ENCODE results near the gene SEC31B. TPM values are rescaled to one million over a fixed set of nuclear protein-coding genes. Genes with fewer than 3 reads are reported as not detected.
A peak's percentile ranks its signal among the peaks of the same experiment; 100 is the strongest.

Gene SEC31B
- total and polyA plus RNA-seq, 2 experiments from 2014 or later, result 2.9 to 6.7 TPM

- TF ChIP-seq REST (IDR thresholded peaks at IDR 0.05; ENCODE audit: unreplicated experiment), result no peak
These were observed 70.7 kb downstream of the SEC31B start (continued) for GRCh38 chr10:100448951-100449350.

- no peak overlapping the region for H3K27ac ChIP-seq (ENCODE audit: low read depth)
- TF ChIP-seq NANOG (IDR thresholded peaks at IDR 0.05; ENCODE audit: borderline replicate concordance), result no peak
- no peaks in the 10 kb centered on the region for H3K4me1 ChIP-seq (ENCODE audit: insufficient read depth)
- Mint-ChIP-seq H3K4me1 (no peaks in the 10 kb centered on the region), H3K4me3 (no peak overlapping the region), H3K36me3 (ENCODE audit: low read depth) (no peaks in the 10 kb centered on the region), H3K27me3 (ENCODE audit: insufficient read depth, low read depth, poor library complexity) (peaks cover 3% of the 10 kb centered on the region), H3K27ac (no peak overlapping the region), H3K9me3 (peaks cover 4% of the 10 kb centered on the region; the same call in 1 of the 3 replicates)
- H3F3A ChIP-seq (replicated peaks; ENCODE audit: low read depth), result no peaks in the 10 kb centered on the region
- H3K9me2 ChIP-seq (ENCODE audit: insufficient read depth), result no peaks in the 10 kb centered on the region
- no peak overlapping the region for H2AFZ ChIP-seq
- H3K4me3 ChIP-seq, result no peak overlapping the region
- H3K36me3 ChIP-seq (ENCODE audit: insufficient read depth), result no peaks in the 10 kb centered on the region
- ATAC-seq (no peak), DNase-seq (ENCODE audit: low spot score) (no peak)
- no peaks in the 10 kb centered on the region for H3K79me2 ChIP-seq (replicated peaks; ENCODE audit: insufficient read depth)
- H3K27me3 ChIP-seq (ENCODE audit: insufficient read depth), result no peaks in the 10 kb centered on the region
- H4K20me1 ChIP-seq (replicated peaks; ENCODE audit: insufficient read depth), result no peaks in the 10 kb centered on the region
- H3K4me2 ChIP-seq, result no peak overlapping the region
These were observed 72.0 kb downstream of the SEC31B start for GRCh38 chr10:100447663-100448062.

GRCh38 chr10:100446130-100446761, 73.4 kb downstream of the SEC31B start:
- Histone ChIP-seq H3K4me1 (ENCODE audit: insufficient read depth) (no peaks in the 10 kb centered on the region), H3K79me2 (replicated peaks; ENCODE audit: insufficient read depth) (no peaks in the 10 kb centered on the region), H3K4me3 (no peak overlapping the region), H3K27ac (ENCODE audit: low read depth) (no peak overlapping the region), H3K27me3 (ENCODE audit: insufficient read depth) (no peaks in the 10 kb centered on the region), H4K20me1 (replicated peaks; ENCODE audit: insufficient read depth) (no peaks in the 10 kb centered on the region), H3K9me2 (ENCODE audit: insufficient read depth) (no peaks in the 10 kb centered on the region), H3K36me3 (ENCODE audit: insufficient read depth) (no peaks in the 10 kb centered on the region), H3K4me2 (no peak overlapping the region), H2AFZ (no peak overlapping the region), H3F3A (replicated peaks; ENCODE audit: low read depth) (no peaks in the 10 kb centered on the region)
- no peak overlapping the region for H3K4me3 Mint-ChIP-seq
- peak in 1 of 2 experiments; percentile 34; a peak in 2 of 4 replicates for TF ChIP-seq CTCF (conservative IDR thresholded peaks at IDR 0.05; ENCODE audit: low read depth in 2 of 2)
- TF ChIP-seq CREB1 (CRISPR knock-in tag; IDR thresholded peaks at IDR 0.05; ENCODE audit: low read depth), result no peak
- peaks cover 4% of the 10 kb centered on the region; the same call in 1 of the 3 replicates for H3K9me3 Mint-ChIP-seq
- H3K27me3 Mint-ChIP-seq (ENCODE audit: insufficient read depth, low read depth, poor library complexity), result peaks cover 4% of the 10 kb centered on the region
- H3K36me3 Mint-ChIP-seq (ENCODE audit: low read depth), result no peaks in the 10 kb centered on the region
- H3K27ac Mint-ChIP-seq, result no peak overlapping the region
- DNase-seq (ENCODE audit: low spot score), result no peak
- no peaks in the 10 kb centered on the region for H3K4me1 Mint-ChIP-seq
- no peak for ATAC-seq
